K562 (cell line): ENCODE results near the gene LDAH. TPM values are rescaled to one million over a fixed set of nuclear protein-coding genes. Genes with fewer than 3 reads are reported as not detected.

Source experiments
- GTF2A2 ChIP-seq: IDR thresholded peaks from 2 replicates; pipeline ENCODE4 v1.6.1; 2016; ENCODE audit warnings: mild to moderate bottlenecking, missing genetic modification characterization, missing compliant biosample characterization
- HDAC8 ChIP-seq: fragments of 450-650 bp; IDR thresholded peaks from 2 replicates; pipeline ENCODE4 v1.6.1; 2016; ENCODE audit warnings: mild to moderate bottlenecking, missing genetic modification characterization, moderate library complexity, missing compliant biosample characterization
- KHSRP ChIP-seq: fragments of 450-650 bp; IDR thresholded peaks from 2 replicates; pipeline ENCODE4 v1.6.1; 2017
- POLR3A ChIP-seq: IDR thresholded peaks from 2 replicates; pipeline ENCODE4 v1.6.1; 2011; ENCODE audit warnings: borderline replicate concordance, mild to moderate bottlenecking, moderate library complexity; ENCODE audit not compliant: insufficient read length, insufficient read depth; ENCODE audit errors: extremely low read depth
- RAD21 ChIP-seq, 2 experiments: fragments of 250-450 bp in 1 of 2; fragments of 450-650 bp in 1 of 2; sonication (Bioruptor Pico) in 1 of 2; formaldehyde crosslinking in 1 of 2; IDR thresholded peaks in 1 of 2; conservative IDR thresholded peaks in 1 of 2; 2 replicates each; pipeline versions ENCODE4 v1.4.0 to v1.8.0; 2020 to 2022; ENCODE audit warnings: mild to moderate bottlenecking in 2 of 2, moderate library complexity in 1 of 2
- SAFB2 ChIP-seq: fragments of 200-400 bp; formaldehyde crosslinking; IDR thresholded peaks from 2 replicates; pipeline ENCODE4 v1.6.1; 2018; ENCODE audit warnings: borderline replicate concordance, low read length, low read depth, moderate library complexity; ENCODE audit not compliant: severe bottlenecking
- THRAP3 ChIP-seq: fragments of 450-650 bp; IDR thresholded peaks from 2 replicates; pipeline ENCODE4 v1.6.1; 2016; ENCODE audit warnings: mild to moderate bottlenecking, inconsistent platforms, borderline replicate concordance
- polyA plus RNA-seq, 8 experiments: library from polyadenylated mRNA; depleted of rRNA in 4 of 8; stranded (reverse) in 5 of 8; unstranded in 3 of 8; fragments of >200 nt; fragmentation: Nextera tagmentation in 2 of 8; fragmentation: Illumina TruSeq in 1 of 8; extraction: Ambion mirVana in 2 of 8; extraction: Trizol in 1 of 8; gene quantifications; 2 replicates each; pipeline versions ENCODE4 v1.2.1 to v1.2.3, GENCODE V29; 2011 to 2014; ENCODE audit warnings: inconsistent platforms in 1 of 8, missing spikeins in 1 of 8
- total RNA-seq, 7 experiments: library from RNA; depleted of rRNA in 6 of 7; stranded (reverse); fragments of >200 nt in 6 of 7; fragmentation: Illumina TruSeq in 2 of 7; extraction: Trizol in 2 of 7; gene quantifications; 2 replicates each; pipeline versions ENCODE4 v1.2.1 to v1.2.3, GENCODE V29; 2011 to 2021; ENCODE audit warnings: low replicate concordance in 1 of 7
- TF ChIP-seq, protein P1 (sequence below): fragments of 450-650 bp; IDR thresholded peaks from 2 replicates; pipeline ENCODE4 v1.6.1; 2018; ENCODE audit not compliant: partially characterized antibody
- TF ChIP-seq, protein P2 (sequence below): IDR thresholded peaks from 3 replicates; pipeline ENCODE4 v1.6.1; 2011; ENCODE audit warnings: borderline replicate concordance, mild to moderate bottlenecking; ENCODE audit not compliant: insufficient read length, insufficient read depth
- TF ChIP-seq, protein P3 (sequence below): fragments of 450-650 bp; IDR thresholded peaks from one replicate; pipeline ENCODE4 v1.6.1; 2018; ENCODE audit warnings: mild to moderate bottlenecking, moderate library complexity; ENCODE audit not compliant: partially characterized antibody
- TF ChIP-seq, protein P4 (sequence below): IDR thresholded peaks from 2 replicates; pipeline ENCODE4 v1.6.1; 2016; ENCODE audit warnings: missing genetic modification characterization, missing compliant biosample characterization

LDAH gene
- total and polyA plus RNA-seq, 9 of the 15 experiments (the other 6 are each of a cell fraction or from before 2014, with no cell fraction given) = 22.3 to 60.1 (median 40.0) TPM

DNA sequence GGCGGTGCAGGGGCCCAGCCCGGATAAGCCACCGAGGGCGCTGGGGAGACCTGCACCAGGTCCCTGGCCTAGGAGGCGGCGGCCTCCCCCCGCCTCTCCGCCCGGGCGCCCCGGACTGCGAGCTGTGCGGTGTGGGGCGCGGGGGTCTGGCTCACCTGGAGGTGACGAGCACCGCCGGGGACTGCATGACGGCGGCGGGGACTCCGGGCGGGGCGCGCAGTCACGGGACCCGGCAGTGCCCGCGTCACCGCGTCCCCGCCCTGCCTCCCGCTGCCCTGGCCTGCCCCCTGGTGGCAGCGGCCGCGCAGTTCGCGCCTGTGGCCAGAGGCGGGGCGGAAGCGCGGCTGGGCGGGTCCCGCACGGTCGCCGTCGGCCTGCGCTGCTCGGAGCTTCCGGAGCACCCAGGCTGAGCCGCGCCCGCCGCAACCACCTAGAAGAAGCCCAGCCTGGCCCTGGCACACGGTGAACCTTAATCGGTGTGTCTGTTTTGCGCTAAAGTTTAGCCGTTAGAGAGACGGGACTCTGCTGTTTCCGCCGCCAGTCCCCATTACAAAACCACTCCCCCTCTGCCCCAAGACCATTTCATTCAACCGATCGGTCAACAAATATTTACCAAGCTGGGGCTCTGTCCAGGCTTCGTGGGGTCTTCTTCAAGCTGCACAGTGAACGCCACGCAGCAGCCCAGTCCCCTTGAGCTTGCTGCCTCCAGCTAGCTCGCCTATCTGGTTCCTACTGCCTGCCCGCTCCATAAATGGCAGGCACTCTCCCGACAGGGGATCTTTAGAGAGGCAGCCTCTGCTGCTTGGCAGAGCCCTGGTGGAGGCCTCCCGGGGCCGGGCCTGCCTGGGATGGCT, 171.8 kb downstream of the LDAH start, which contains the start of gene HS1BP3 (continued):
- TF ChIP-seq, protein P1, sequence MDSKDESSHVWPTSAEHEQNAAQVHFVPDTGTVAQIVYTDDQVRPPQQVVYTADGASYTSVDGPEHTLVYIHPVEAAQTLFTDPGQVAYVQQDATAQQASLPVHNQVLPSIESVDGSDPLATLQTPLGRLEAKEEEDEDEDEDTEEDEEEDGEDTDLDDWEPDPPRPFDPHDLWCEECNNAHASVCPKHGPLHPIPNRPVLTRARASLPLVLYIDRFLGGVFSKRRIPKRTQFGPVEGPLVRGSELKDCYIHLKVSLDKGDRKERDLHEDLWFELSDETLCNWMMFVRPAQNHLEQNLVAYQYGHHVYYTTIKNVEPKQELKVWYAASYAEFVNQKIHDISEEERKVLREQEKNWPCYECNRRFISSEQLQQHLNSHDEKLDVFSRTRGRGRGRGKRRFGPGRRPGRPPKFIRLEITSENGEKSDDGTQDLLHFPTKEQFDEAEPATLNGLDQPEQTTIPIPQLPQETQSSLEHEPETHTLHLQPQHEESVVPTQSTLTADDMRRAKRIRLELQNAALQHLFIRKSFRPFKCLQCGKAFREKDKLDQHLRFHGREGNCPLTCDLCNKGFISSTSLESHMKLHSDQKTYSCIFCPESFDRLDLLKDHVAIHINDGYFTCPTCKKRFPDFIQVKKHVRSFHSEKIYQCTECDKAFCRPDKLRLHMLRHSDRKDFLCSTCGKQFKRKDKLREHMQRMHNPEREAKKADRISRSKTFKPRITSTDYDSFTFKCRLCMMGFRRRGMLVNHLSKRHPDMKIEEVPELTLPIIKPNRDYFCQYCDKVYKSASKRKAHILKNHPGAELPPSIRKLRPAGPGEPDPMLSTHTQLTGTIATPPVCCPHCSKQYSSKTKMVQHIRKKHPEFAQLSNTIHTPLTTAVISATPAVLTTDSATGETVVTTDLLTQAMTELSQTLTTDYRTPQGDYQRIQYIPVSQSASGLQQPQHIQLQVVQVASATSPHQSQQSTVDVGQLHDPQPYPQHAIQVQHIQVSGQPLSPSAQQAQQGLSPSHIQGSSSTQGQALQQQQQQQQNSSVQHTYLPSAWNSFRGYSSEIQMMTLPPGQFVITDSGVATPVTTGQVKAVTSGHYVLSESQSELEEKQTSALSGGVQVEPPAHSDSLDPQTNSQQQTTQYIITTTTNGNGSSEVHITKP = peak; percentile 45
- TF ChIP-seq GTF2A2 (tag) = no peak
- TF ChIP-seq, protein P2, sequence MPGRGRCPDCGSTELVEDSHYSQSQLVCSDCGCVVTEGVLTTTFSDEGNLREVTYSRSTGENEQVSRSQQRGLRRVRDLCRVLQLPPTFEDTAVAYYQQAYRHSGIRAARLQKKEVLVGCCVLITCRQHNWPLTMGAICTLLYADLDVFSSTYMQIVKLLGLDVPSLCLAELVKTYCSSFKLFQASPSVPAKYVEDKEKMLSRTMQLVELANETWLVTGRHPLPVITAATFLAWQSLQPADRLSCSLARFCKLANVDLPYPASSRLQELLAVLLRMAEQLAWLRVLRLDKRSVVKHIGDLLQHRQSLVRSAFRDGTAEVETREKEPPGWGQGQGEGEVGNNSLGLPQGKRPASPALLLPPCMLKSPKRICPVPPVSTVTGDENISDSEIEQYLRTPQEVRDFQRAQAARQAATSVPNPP = no peak
- no peak for TF ChIP-seq POLR3A
- no peak for TF ChIP-seq SAFB2
- no peak for TF ChIP-seq KHSRP
- TF ChIP-seq, protein P3, sequence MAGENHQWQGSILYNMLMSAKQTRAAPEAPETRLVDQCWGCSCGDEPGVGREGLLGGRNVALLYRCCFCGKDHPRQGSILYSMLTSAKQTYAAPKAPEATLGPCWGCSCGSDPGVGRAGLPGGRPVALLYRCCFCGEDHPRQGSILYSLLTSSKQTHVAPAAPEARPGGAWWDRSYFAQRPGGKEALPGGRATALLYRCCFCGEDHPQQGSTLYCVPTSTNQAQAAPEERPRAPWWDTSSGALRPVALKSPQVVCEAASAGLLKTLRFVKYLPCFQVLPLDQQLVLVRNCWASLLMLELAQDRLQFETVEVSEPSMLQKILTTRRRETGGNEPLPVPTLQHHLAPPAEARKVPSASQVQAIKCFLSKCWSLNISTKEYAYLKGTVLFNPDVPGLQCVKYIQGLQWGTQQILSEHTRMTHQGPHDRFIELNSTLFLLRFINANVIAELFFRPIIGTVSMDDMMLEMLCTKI = no peak
- peak; percentile 89 to 90 for TF ChIP-seq RAD21 (CRISPR knock-in tag; conservative IDR thresholded peaks at IDR 0.05 in 1 of 2, IDR thresholded peaks at IDR 0.05 in 1 of 2)
- TF ChIP-seq HDAC8 (tag) = 0 out of 2 replicates have a peak, but pooled peaks have one; percentile 47
- TF ChIP-seq THRAP3 = no peak
- TF ChIP-seq, protein P4, sequence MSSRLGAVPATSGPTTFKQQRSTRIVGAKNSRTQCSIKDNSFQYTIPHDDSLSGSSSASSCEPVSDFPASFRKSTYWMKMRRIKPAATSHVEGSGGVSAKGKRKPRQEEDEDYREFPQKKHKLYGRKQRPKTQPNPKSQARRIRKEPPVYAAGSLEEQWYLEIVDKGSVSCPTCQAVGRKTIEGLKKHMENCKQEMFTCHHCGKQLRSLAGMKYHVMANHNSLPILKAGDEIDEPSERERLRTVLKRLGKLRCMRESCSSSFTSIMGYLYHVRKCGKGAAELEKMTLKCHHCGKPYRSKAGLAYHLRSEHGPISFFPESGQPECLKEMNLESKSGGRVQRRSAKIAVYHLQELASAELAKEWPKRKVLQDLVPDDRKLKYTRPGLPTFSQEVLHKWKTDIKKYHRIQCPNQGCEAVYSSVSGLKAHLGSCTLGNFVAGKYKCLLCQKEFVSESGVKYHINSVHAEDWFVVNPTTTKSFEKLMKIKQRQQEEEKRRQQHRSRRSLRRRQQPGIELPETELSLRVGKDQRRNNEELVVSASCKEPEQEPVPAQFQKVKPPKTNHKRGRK (tag) = no peak
